Caco-2 (cell line): ENCODE measurements around the gene XRCC4. TPM values are rescaled to one million over a fixed set of nuclear protein-coding genes. Genes with fewer than 3 reads are reported as not detected.

Experiments used
- BruUV-seq: library from RNA; stranded (reverse); fragments of 400-500 nt; replicated peaks from 2 replicates; lab custom pipeline; 2021; lab: Mats Ljungman, UMichigan
- CTCF ChIA-PET: fragments of 300-600 bp; sonication (Branson Sonifier 250); formaldehyde crosslinking; loops from one replicate; lab custom pipeline; 2022; ENCODE audit warnings: antibody characterized with exemption; lab: Charles Lee
- POLR2A ChIA-PET: fragments of 300-600 bp; sonication (Branson Sonifier 250); formaldehyde crosslinking; loops from one replicate; lab custom pipeline; 2022; ENCODE audit warnings: antibody characterized with exemption; lab: Charles Lee
- DNase-seq, 2 experiments: peaks; one replicate each; pipeline versions ENCODE4 v3.0.0 to v3.0.0-alpha.2; 2020 to 2022
- H3K27me3 ChIP-seq: replicated peaks from 2 replicates; pipeline ENCODE4 v1.6.0; 2011; ENCODE audit warnings: low read length; ENCODE audit not compliant: control insufficient read depth, insufficient read depth
- H3K36me3 ChIP-seq: 2 replicates; pipeline ENCODE4 v1.5.1; 2011; ENCODE audit warnings: low read length; ENCODE audit not compliant: control insufficient read depth, insufficient read depth
- H3K4me1 ChIP-seq: fragments of 250-450 bp; sonication (Bioruptor Pico); 2 replicates; pipeline ENCODE4 v1.5.1; 2020; ENCODE audit warnings: mild to moderate bottlenecking
- H3K4me3 ChIP-seq: 2 replicates; pipeline ENCODE4 v1.5.1; 2011; ENCODE audit warnings: low read depth, mild to moderate bottlenecking, control low read depth, low read length
- H3K9me3 ChIP-seq: fragments of 250-450 bp; sonication (Bioruptor Pico); 2 replicates; pipeline ENCODE4 v1.5.1; 2020; ENCODE audit warnings: mild to moderate bottlenecking, moderate library complexity
- H3K27ac Mint-ChIP-seq: one replicate; pipeline ENCODE4 v1.8.0; 2022; ENCODE audit warnings: mixed read lengths; ENCODE audit not compliant: unreplicated experiment
- H3K27me3 Mint-ChIP-seq: one replicate; pipeline ENCODE4 v1.8.0; 2022; ENCODE audit warnings: mixed read lengths; ENCODE audit not compliant: insufficient read depth, unreplicated experiment
- H3K36me3 Mint-ChIP-seq: one replicate; pipeline ENCODE4 v1.8.0; 2022; ENCODE audit warnings: mild to moderate bottlenecking, mixed read lengths; ENCODE audit not compliant: insufficient read depth, unreplicated experiment
- H3K4me1 Mint-ChIP-seq: one replicate; pipeline ENCODE4 v1.8.0; 2022; ENCODE audit warnings: low read depth, mixed read lengths; ENCODE audit not compliant: unreplicated experiment
- H3K4me3 Mint-ChIP-seq: one replicate; pipeline ENCODE4 v1.8.0; 2022; ENCODE audit warnings: mild to moderate bottlenecking, moderate library complexity, mixed read lengths; ENCODE audit not compliant: unreplicated experiment
- H3K9me3 Mint-ChIP-seq: one replicate; pipeline ENCODE4 v1.8.0; 2022; ENCODE audit warnings: mixed read lengths; ENCODE audit not compliant: unreplicated experiment
- CTCF ChIP-seq, 2 experiments: fragments of 200-600 bp in 1 of 2; IDR thresholded peaks; 1 replicate in 1 of 2; 2 replicates in 1 of 2; pipeline versions ENCODE4 v1.5.1 to v1.8.0; 2011 to 2022; ENCODE audit warnings: antibody characterized with exemption in 1 of 2, control low read depth in 1 of 2, inconsistent platforms in 1 of 2, low read depth in 1 of 2, low read length in 1 of 2, mild to moderate bottlenecking in 1 of 2, moderate library complexity in 1 of 2; ENCODE audit not compliant: insufficient read depth in 1 of 2, severe bottlenecking in 1 of 2, unreplicated experiment in 1 of 2
- intact Hi-C: fragments of 100-400 bp; cut with micrococcal nuclease; formaldehyde crosslinking; loops from one replicate; pipeline ENCODE4 v1.10.0; 2022; ENCODE audit not compliant: unreplicated experiment
- total RNA-seq: library from RNA; stranded (reverse); gene quantifications from 2 replicates; pipeline ENCODE4 v1.2.3, GENCODE V29; 2022

XRCC4 gene
- total RNA-seq, 1 experiment from 2014 or later = 13.0 TPM

- Mint-ChIP-seq H3K27me3 (no peaks in the 10 kb centered on the region), H3K9me3 (no peaks in the 10 kb centered on the region), H3K4me1 (no peaks in the 10 kb centered on the region), H3K36me3 (no peaks in the 10 kb centered on the region), H3K4me3 (no peak overlapping the region), H3K27ac (no peak overlapping the region)
- Histone ChIP-seq H3K27me3 (no peaks in the 10 kb centered on the region), H3K4me3 (no peak overlapping the region), H3K9me3 (no peaks in the 10 kb centered on the region), H3K4me1 (no peaks in the 10 kb centered on the region), H3K36me3 (no peaks in the 10 kb centered on the region)
- CTCF ChIA-PET = no interaction called here
- intact Hi-C loops = no loop called here
- TF ChIP-seq CTCF (IDR thresholded peaks at IDR 0.05; ENCODE audit: insufficient read depth in 1 of 2, low read depth in 1 of 2, low read length in 1 of 2, severe bottlenecking in 1 of 2, unreplicated experiment in 1 of 2) = no peak
- no TSS peak for BruUV-seq
- POLR2A ChIA-PET = no interaction called here
- no peak for DNase-seq
These were observed 40.3 kb upstream of the XRCC4 start for GRCh38 chr5:83036991-83037575.

GRCh38 chr5:83038924-83039323, 38.4 kb upstream of the XRCC4 start:
- Mint-ChIP-seq H3K27ac (no peak overlapping the region), H3K4me1 (no peaks in the 10 kb centered on the region), H3K9me3 (no peaks in the 10 kb centered on the region), H3K27me3 (no peaks in the 10 kb centered on the region), H3K4me3 (no peak overlapping the region), H3K36me3 (no peaks in the 10 kb centered on the region)
- Histone ChIP-seq H3K27me3 (no peaks in the 10 kb centered on the region), H3K36me3 (no peaks in the 10 kb centered on the region), H3K9me3 (no peaks in the 10 kb centered on the region), H3K4me3 (no peak overlapping the region), H3K4me1 (no peaks in the 10 kb centered on the region)
- intact Hi-C loops = no loop called here
- TF ChIP-seq CTCF (IDR thresholded peaks at IDR 0.05; ENCODE audit: insufficient read depth in 1 of 2, low read depth in 1 of 2, low read length in 1 of 2, severe bottlenecking in 1 of 2, unreplicated experiment in 1 of 2) = no peak
- BruUV-seq = no TSS peak
- DNase-seq = no peak
- ChIA-PET CTCF (no interaction called here), POLR2A (no interaction called here)

DNA sequence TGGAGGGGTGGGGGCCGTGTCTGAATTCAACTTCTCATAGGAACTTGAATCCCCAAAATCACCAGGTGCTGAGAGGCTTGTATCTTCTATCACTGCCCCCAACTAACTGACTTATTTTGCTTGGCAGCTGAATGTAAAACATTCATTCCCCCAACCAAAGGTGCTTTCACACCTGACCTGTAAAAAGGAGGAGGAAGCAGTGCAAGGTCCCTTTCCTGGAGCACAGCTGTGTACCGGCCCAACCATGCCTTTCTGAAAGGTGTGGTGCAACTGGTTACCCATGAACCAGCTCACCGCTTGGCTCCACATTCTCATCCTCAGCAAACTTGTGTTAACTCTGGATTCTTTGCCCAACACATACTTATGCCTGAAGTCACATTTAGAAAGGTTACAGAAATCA, 34.8 kb upstream of the XRCC4 start:
- no peaks in the 10 kb centered on the region for H3K4me1 ChIP-seq
- Mint-ChIP-seq H3K27ac (no peak overlapping the region), H3K36me3 (no peaks in the 10 kb centered on the region), H3K9me3 (no peaks in the 10 kb centered on the region), H3K4me3 (no peak overlapping the region), H3K27me3 (no peaks in the 10 kb centered on the region), H3K4me1 (no peaks in the 10 kb centered on the region)
- no peaks in the 10 kb centered on the region for H3K27me3 ChIP-seq
- DNase-seq = no peak
- no TSS peak for BruUV-seq
- CTCF ChIA-PET = no interaction called here
- no peak overlapping the region for H3K4me3 ChIP-seq
- TF ChIP-seq CTCF (IDR thresholded peaks at IDR 0.05; ENCODE audit: insufficient read depth in 1 of 2, low read depth in 1 of 2, low read length in 1 of 2, severe bottlenecking in 1 of 2, unreplicated experiment in 1 of 2) = no peak
- no peaks in the 10 kb centered on the region for H3K36me3 ChIP-seq
- no peaks in the 10 kb centered on the region for H3K9me3 ChIP-seq
- POLR2A ChIA-PET = no interaction called here
- intact Hi-C loops = no loop called here
